Embryonic facial prominence (tissue), 1 donor: ENCODE data around the gene POU3F1.

Source experiments
- DNase-seq: peaks from one replicate; pipeline ENCODE4 v3.0.0-alpha.2; 2016; ENCODE audit errors: extremely low spot score

The POU3F1 gene

GRCh38 chr1:38046333-38046883, at the start of gene POU3F1:
POU3F1 (minus strand) TSS chr1:38046793; CDS start chr1:38046743, 50 bp downstream.
- no peak for DNase-seq

- DNase-seq = no peak
These were observed 48.9 kb upstream of the POU3F1 start for GRCh38 chr1:38095454-38095931.

- DNase-seq = no peak
These were observed 48.2 kb upstream of the POU3F1 start for GRCh38 chr1:38094711-38095290.

GRCh38 chr1:38093569-38094520, 47.3 kb upstream of the POU3F1 start:
- no peak for DNase-seq

GRCh38 chr1:38092256-38092655, 45.7 kb upstream of the POU3F1 start:
- no peak for DNase-seq

GRCh38 chr1:38090796-38091195, 44.2 kb upstream of the POU3F1 start:
- no peak for DNase-seq

GRCh38 chr1:38089712-38090360, 43.2 kb upstream of the POU3F1 start:
- no peak for DNase-seq

GRCh38 chr1:38088791-38089190, 42.2 kb upstream of the POU3F1 start:
- DNase-seq = no peak

GRCh38 chr1:38088366-38088765, 41.8 kb upstream of the POU3F1 start:
- DNase-seq = no peak

GRCh38 chr1:38087676-38088075, 41.1 kb upstream of the POU3F1 start:
- DNase-seq = no peak

GRCh38 chr1:38085666-38086330, 39.2 kb upstream of the POU3F1 start:
- no peak for DNase-seq

- DNase-seq = no peak
These were observed 38.1 kb upstream of the POU3F1 start for GRCh38 chr1:38084700-38085099.

- no peak for DNase-seq
These were observed 37.5 kb upstream of the POU3F1 start for GRCh38 chr1:38084113-38084512.

- DNase-seq = no peak
These were observed 36.9 kb upstream of the POU3F1 start for GRCh38 chr1:38083541-38083940.

- DNase-seq = no peak
These were observed 36.2 kb upstream of the POU3F1 start for GRCh38 chr1:38082769-38083263.

- DNase-seq = no peak
These were observed 32.4 kb upstream of the POU3F1 start for GRCh38 chr1:38079019-38079418.

GRCh38 chr1:38077523-38078147, 31.0 kb upstream of the POU3F1 start:
- no peak for DNase-seq

- DNase-seq = no peak
These were observed 29.9 kb upstream of the POU3F1 start for GRCh38 chr1:38076455-38076854.

- peak; percentile 22 for DNase-seq
These were observed 29.4 kb upstream of the POU3F1 start for GRCh38 chr1:38076038-38076437.

- no peak for DNase-seq
These were observed 28.6 kb upstream of the POU3F1 start for GRCh38 chr1:38075191-38075590.

GRCh38 chr1:38074302-38074677, 27.7 kb upstream of the POU3F1 start:
- DNase-seq = no peak
